Right lobe of liver (tissue), 4 donors: ENCODE measurements around the gene GAL3ST1.

Source experiments
- CTCF ChIP-seq, 4 donors: fragments of 200-600 bp in 3 of 4; fragments of 450-650 bp in 1 of 4; IDR thresholded peaks; one replicate each; pipeline versions ENCODE4 v1.5.1 to v1.8.0; 2016 to 2022; ENCODE audit warnings: antibody characterized with exemption in 4 of 4, mild to moderate bottlenecking in 2 of 4
- POLR2A ChIP-seq: fragments of 450-650 bp; IDR thresholded peaks from one replicate; pipeline ENCODE4 v1.6.1; 2017; ENCODE audit warnings: antibody characterized with exemption, mild to moderate bottlenecking
- donor health status: DM: no; HTN: no; CAD: no.
- donor health status: DM: no; HTN: no; CAD: no.
- donor health status: DM: no; HTN: yes; CAD: no.

DNA sequence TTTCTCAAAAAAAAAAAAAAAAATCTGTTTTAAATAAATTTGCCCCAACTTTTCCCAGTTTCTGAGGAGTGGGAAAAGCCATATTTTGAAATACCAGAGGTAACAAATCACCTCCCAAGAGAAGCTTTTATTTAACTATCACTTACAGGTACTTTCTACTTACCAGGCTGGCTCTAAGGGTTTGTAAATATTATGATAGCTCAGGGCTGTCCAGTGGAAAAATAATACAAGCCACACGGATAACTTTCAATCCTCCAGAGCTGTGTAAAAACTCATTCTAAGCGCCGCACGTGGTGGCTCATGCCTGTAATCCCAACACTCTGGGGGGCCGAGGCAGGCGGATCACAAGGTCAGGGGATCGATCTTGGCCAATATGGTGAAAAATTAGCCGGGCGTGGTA is 63.4 kb downstream of the GAL3ST1 start:
- TF ChIP-seq CTCF (IDR thresholded peaks at IDR 0.05) (no peak), POLR2A (no peak)
